ENCODE results near the gene TBX3. TPM values are rescaled to one million over a fixed set of nuclear protein-coding genes. Genes with fewer than 3 reads are reported as not detected.

TBX3 gene
- total and polyA plus RNA-seq, 2 donors (not counting 3 experiments of a cell fraction or from before 2014, with no cell fraction given), result 0.52 to 2.0 TPM

GRCh38 chr12:114687802-114688201 is 3.8 kb upstream of the TBX3 start:
- dilution Hi-C loops (cut with MboI; ENCODE audit: extremely low pct_ligation_motif_present, low sequenced_read_pairs), result no loop called here
- DNase-seq (ENCODE audit: low read depth, low spot score), result no peak
- Histone ChIP-seq H2AFZ (ENCODE audit: low read depth, low read length) (no peak overlapping the region), H3K36me3 (ENCODE audit: control insufficient read depth in 2 of 2, extremely low read depth in 1 of 2, insufficient read depth in 2 of 2, low read length in 2 of 2) (no peaks in the 10 kb centered on the region), H3K9me3 (replicated peaks; ENCODE audit: control insufficient read depth, insufficient read depth, low read length) (no peaks in the 10 kb centered on the region), H3K9me1 (replicated peaks; ENCODE audit: control insufficient read depth, extremely low read depth, insufficient read depth, low read length) (no peaks in the 10 kb centered on the region), H3K4me2 (ENCODE audit: insufficient read depth, low read length) (no peak overlapping the region), H3K9ac (replicated peaks; ENCODE audit: extremely low read depth, insufficient read depth, low read length) (no peak overlapping the region), H3K4me1 (ENCODE audit: control insufficient read depth, extremely low read depth, insufficient read depth, low read length) (no peaks in the 10 kb centered on the region), H3K27me3 (ENCODE audit: control insufficient read depth in 2 of 2, insufficient read depth in 2 of 2, low read length in 2 of 2) (peaks cover 57 to 66% of the 10 kb centered on the region in 2 experiments), H3K79me2 (ENCODE audit: control insufficient read depth, insufficient read depth, low read length) (no peaks in the 10 kb centered on the region), H3K4me3 (replicated peaks in 1 of 3; ENCODE audit: insufficient read depth in 1 of 3, low read depth in 1 of 3, low read length in 3 of 3) (no peak overlapping the region), H3K27ac (ENCODE audit: insufficient read depth, low read depth, low read length) (no peak overlapping the region), H4K20me1 (replicated peaks; ENCODE audit: control insufficient read depth, extremely low read depth, insufficient read depth, low read length) (no peaks in the 10 kb centered on the region)
- CTCF ChIA-PET, result interaction anchor here (0.8 to 1.2 kb wide), 2 partner anchors 16 to 1230 kb away, joined by 3 read pairs; no protein-coding TSS in a partner anchor
- TF ChIP-seq FOS (IDR thresholded peaks at IDR 0.05; ENCODE audit: borderline replicate concordance, insufficient read depth, low read length), result no peak
- no peak for TF ChIP-seq CTCF (IDR thresholded peaks at IDR 0.05; ENCODE audit: extremely low read depth in 1 of 2, insufficient read depth in 1 of 2, low read depth in 1 of 2, low read length in 2 of 2)
- TF ChIP-seq GATA2 (IDR thresholded peaks at IDR 0.05; ENCODE audit: insufficient read depth, insufficient read length, low read depth, low read length), result no peak
- TF ChIP-seq POLR2AphosphoS5 (IDR thresholded peaks at IDR 0.05; ENCODE audit: insufficient read depth, low read depth, low read length), result no peak
- TF ChIP-seq JUN (IDR thresholded peaks at IDR 0.05; ENCODE audit: borderline replicate concordance, insufficient read depth, insufficient read length, low read depth), result no peak
- TF ChIP-seq MAX (IDR thresholded peaks at IDR 0.05; ENCODE audit: insufficient read depth, insufficient read length), result no peak
- TF ChIP-seq POLR2A (IDR thresholded peaks at IDR 0.05; ENCODE audit: low read depth, low read length), result no peak
- TF ChIP-seq EZH2 (IDR thresholded peaks at IDR 0.05; ENCODE audit: borderline replicate concordance, low read depth, low read length, severe bottlenecking), result peak; percentile 49
- POLR2A ChIA-PET, result no interaction called here
- intact Hi-C loops (cut with micrococcal nuclease), result loop anchor here (10.0 kb wide), 1 partner anchor 667 kb away; no protein-coding TSS in a partner anchor
- BruUV-seq (replicated peaks), result no TSS peak
- FAIRE-seq, result no peak

Measured in endothelial cell of umbilical vein (primary cell).